HG02973 (cell line): Measurements from ENCODE around the gene FKRP.
"Not testable (repeated sequence)": the region's sequence is repeated elsewhere in the genome, so short reads cannot be mapped to it uniquely, and the experiment has no call there.

Experiments
- ATAC-seq: cut with Tn5 transposase; IDR thresholded peaks from one replicate; pipeline ENCODE4 v1.9.1; 2021; ENCODE audit warnings: moderate library complexity; ENCODE audit not compliant: unreplicated experiment

Gene FKRP, protein sequence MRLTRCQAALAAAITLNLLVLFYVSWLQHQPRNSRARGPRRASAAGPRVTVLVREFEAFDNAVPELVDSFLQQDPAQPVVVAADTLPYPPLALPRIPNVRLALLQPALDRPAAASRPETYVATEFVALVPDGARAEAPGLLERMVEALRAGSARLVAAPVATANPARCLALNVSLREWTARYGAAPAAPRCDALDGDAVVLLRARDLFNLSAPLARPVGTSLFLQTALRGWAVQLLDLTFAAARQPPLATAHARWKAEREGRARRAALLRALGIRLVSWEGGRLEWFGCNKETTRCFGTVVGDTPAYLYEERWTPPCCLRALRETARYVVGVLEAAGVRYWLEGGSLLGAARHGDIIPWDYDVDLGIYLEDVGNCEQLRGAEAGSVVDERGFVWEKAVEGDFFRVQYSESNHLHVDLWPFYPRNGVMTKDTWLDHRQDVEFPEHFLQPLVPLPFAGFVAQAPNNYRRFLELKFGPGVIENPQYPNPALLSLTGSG

DNA sequence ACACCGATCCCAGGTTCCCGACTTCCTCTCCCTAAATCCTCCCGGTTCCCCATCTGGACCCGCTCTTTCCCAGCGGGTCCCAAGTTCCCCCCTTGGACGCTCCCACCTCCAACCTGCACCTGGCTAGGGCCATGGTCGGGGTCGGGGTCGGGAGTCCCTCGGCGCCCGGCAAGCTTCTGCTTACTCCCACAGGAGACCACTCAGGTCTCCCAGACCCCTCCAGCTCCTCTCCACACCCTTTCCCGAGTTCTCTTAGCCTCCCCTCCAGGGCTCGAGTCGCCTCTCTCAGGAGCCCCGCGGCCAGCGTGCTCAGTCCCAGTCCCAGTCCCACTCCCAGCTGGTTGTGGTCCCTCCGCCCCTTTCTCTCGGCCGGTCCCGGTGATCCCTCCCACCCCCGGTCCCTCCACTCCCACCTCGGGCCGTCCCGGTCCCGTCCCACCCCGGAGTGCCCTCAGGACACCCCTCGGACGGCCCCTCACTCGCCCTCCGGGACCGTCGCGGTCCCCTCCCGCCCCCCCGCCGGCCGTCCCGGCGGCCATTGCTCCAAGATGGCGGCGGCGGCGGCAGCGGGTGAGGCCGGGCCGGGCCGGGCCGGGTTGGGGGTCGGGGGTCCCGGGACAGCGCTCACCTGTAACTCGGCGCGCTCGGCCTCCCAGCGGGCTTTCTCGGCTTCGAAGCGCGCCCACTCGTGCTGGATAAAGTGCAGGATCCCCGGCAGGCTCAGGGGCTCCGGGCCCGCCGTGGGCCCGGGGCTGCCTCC is at the start of gene FKRP:
Gene FKRP, plus strand, starts transcription at position 537 of the 760 bp plus-strand sequence. CDS start 9,394 bp downstream, outside the sequence.
- ATAC-seq, result peak; percentile 39

DNA sequence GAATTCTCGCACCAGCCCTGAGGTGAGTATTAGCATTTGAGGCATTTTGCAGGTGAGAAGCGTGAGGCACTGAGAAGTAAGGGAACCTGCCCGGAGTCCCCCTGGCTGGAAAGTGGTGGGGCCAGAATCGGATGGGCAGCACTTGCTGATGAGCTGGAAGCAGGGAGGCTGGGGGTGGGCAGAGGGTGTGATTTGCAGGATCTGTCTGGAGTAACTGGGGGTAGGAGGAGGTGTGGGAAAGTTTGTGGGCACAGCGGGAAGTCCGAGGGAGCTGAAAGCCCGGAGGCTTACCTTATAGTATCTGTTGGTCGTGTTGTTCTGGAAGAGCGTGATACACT is 49.0 kb upstream of the FKRP start:
- no peak for ATAC-seq

DNA sequence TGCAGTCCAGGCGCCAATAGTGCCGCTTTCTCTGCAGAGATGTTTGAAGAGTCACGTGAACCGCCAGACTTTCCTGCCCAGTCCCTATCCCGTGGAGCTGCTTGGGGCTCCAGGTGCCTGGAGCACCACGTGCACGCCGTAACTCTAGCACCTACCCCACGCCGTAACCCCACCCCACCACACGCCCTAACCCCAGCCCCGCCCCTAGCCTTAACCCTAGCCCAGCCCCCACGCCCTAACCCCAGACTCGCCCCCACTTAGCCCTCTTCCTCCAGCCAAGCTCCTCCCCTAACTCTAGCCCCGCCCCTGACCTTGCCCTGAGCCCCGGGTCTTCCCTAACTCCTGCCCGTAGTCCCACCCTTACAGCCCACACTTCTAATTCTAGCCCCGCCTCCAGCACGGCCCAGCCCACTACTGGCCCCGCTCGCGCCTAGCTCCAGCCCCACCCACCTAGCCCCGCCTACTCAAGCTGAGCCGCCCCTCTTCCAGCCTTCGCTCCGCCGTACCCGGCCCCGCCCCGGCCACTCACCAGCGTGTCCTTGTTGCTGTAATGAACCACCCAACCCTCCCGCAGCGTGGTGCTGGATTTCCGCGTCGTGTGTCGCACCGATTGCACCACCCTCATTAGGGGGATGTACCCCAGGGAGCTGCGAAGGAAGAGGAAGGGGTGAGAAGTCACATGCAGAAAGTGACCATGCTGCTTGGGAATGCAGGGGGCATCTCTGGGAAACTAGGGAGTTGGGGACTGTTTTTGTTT is 48.5 kb upstream of the FKRP start:
- ATAC-seq, result no peak

DNA sequence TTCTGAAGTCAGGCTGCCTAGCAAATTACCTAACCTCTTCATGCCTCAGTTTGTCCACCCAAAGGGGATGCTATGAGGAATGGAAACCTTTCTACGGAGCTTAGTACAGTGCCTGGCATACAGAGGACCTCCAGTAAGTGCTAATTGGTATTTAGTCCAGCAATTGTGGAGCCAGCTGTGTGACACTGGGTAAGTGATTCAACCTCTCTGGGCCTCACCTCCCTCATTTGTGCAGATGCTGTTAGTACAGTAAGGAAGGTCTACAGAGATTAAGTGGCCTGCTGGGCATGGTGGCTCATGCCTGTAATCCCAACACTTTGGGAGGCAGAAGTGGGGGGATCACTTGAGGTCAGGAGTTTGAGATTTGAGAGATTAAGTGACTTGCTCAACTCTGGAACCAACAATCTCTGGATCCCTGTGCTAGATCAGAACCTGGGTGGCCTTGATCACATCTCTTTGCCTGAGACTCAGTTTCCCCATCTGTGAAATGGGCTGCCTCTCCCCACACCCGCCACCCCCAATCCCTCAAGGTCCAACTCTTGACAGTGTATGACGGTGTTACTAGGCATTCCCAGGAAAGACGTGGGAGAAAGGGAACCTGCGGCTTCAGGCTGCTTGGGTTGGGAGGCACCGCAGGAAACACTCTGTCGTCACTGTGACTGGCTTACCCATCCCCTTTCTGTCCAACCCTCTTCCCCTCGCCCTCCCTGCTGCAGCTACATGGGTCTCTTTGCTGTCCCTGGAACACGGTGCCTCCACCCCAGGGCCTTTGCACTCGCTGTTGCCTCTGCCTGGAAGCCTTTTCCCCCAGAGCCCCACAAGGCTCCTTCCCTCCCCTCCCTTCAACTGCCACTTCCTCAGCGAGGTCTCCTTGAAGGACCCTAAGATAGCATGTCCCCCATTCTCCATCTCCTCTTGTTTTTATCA is 47.2 kb upstream of the FKRP start:
- no peak for ATAC-seq

DNA sequence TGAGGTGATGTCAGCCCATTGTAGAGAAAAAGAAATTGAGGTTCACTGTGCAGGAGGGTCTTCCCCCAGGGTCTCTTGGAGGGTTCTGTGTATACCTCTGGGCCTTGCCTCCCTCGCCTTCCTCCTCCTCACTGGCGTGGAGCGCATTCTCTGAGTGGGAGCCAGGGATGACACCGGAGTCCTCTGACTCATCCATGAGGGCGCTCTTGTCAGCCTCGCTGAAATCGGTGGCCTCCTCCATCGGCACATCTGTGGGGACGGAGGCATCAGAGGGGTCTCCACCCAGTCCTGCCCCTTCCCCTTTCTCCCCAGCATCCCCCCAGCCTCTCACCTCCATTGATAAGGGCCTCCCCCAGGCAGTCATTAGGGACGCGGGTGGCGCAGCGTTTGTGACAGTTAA is 45.2 kb upstream of the FKRP start:
- no peak for ATAC-seq

DNA sequence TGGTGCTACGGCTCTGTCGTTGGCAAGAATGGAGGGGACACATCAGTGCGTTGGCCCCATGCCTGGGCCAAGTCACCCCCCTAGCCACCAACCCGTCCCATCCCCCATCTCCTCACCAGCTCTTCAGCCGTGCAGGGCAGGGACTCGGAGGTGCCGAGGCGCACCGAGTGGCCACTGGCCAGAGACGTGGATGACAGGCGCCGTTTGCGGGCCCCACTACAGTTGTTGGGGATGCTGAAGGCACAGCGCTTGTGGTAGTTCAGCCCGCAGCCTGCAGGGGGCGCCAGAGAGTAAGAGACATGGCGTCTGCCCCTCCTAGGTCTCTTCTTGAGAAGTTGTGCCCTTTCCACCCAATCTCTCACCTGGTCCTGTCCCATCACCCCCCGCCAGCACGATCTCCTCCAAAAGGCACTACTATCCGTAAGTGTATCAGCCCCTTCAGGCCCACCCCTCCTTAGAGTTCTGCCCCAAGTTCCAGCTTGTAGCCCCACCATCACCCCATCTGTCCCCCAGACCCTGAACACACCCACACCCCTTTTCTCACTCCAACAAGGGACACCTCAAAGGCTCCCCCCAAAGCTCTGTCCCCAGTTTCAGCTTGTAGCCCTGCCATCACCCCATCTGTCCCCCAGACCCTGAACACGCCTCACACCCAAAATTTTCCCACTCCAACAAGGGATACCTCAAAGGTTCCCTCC is 41.3 kb upstream of the FKRP start:
- no peak for ATAC-seq

DNA sequence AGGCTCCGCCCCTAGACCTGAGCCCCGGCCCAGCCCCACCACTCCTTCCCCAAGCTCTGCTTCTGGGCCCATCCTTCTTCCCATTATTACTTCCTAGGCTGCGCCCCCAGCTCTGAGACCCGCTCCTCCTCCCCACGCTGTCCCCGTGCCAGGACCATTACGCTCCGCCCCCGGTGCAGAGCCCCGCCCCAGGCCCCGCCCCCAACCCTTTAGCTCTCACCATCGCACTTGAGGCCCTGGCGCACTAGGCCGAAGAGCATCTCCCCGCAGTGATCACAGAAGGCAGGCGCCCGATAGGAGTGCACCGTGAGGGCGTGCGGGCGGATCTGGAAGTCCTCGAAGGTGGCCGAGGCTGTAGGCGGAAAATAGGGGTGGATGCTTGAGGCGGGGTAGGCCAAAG is 35.2 kb upstream of the FKRP start:
- no peak for ATAC-seq

DNA sequence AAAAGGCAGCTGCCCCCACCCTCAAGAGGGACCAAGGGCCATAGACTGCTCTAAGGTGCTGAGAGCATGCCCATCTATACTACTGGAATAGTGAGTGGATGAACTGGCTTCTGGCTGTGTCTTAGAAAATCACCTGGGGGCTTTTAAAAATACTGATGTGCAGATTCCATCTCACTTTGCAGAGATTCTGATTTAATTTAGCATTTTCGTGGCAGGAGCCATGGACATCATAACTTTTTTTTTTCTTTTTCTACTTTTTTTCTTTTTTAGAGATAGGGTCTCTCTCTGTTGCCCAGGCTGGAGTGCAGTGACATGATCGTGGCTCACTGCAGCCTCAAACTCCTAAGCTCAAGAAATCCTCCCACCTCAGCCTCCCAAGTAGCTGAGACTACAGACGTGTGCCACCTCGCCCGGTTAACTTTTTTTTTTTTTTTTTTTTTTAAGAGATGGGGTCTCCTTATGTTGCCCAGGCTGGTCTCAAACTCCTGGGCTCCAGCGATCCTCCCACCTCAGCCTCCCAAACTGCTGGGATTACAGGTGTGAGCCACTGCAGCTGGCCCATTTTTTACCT is 33.0 kb upstream of the FKRP start:
- not testable (repeated sequence) for ATAC-seq

DNA sequence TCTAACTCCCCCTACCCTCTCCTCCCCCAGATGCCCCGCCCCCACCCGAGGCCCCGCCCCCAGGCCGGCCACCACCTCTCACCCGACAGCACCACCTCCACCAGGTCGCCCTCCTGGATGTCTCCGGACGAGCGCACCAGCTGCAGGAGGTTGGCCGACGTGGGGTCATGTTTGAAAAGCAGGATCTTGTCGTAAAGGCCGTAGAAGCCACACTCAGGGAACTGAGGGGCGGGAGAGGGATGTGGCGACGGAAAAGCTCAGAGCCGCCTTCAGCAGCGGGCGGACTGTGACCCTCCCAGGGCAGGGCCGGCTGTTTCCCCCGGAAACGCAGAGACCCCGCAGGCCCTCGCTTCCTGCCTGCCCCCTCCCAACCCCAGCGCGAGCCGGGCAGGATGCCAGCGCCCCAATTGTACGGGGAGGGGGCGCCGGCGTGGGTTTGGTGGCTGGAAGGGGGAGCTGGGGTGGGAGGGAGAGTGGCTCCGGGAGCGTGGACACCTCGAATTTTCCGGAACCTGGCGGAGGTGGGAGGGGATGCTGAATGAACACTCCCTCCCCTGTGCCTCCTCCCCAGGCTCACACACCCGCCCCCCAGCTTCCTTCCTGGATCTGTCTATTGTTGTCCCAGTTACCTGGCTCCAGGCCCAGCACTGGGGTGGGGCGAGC is 31.9 kb upstream of the FKRP start:
- ATAC-seq, result peak; percentile 5

DNA sequence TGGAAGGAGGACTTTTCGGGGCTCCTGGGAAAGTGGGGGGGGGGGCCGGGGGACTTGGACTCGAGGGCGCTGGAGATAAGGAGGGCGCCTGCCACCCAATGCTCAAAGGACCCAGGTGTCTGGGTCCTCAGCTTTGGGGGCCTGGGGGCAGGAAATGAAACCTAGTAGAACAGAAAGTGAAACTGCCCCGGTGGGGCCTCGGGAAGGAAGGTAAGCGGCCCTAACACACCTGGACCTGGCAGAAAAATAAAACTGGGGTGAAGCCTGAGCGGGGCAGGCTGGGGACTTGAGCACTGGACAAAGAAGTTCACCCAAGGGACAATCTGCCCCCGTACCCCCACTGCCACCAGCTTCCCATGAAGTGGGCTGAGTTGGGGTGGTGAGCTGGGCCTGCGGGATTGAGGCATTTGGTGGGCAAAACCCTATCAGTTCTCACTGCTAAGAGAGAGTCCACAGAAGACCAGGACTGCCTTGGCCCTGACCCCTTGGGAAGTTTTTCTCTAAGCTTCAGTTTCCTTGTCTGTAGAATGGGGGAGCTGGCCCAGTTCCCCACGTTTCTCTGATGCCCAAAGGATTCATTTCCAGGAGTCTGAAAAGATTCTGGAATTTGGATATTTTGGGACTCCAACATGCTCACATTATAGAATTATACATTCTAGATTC is 31.3 kb upstream of the FKRP start:
- ATAC-seq, result peak; percentile 37

DNA sequence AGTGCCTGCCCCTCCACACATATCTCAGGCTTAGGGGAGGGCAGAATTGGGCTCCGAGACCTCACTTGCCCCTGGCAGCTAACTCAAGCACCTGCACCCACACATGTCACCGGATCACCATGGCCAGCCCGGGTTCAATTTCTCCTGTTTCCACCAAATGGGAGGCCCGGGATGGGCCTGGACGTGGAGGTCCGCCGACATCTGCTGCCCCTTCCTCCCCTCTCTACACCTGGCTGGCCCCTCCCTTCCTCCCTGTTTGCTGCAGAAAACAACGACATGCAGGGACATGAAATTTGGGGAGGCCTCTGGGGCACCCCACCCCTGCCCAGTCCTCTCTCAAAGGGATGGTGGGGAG is 30.3 kb upstream of the FKRP start:
- no peak for ATAC-seq

DNA sequence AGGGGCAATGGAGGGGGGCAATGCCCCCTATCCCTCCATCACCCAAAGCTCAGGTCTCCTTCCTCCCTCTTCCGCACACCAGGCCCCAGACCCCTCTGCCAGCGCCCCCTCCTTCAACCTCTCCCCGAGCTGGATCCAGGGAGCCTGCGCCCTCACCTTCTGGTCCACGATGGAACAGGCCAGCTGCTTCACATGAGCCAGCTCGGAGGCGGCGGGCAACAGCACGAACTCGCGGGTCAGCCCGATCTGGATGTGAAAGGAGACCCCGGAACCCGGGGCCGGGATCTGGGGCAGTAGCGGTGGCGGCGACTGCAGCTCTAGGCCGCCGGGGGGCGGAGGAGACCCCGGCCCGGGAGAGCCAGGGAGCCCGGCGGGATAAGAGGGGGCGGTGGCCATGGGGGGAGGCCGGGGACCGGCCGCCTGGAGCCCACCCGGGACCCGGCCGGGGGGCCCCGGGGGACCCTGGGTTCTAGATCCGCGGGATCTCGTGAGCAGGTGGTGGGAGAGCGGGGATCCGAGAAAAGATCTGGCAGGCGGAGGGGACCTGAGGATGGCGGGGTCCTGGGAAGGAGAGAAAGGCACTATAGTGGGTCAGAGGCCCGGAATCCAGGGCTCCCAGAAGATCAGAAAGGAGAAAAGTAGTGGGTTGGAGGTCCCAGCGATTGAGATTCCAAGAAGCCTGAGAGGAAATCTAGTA is 29.7 kb upstream of the FKRP start:
- no peak for ATAC-seq

DNA sequence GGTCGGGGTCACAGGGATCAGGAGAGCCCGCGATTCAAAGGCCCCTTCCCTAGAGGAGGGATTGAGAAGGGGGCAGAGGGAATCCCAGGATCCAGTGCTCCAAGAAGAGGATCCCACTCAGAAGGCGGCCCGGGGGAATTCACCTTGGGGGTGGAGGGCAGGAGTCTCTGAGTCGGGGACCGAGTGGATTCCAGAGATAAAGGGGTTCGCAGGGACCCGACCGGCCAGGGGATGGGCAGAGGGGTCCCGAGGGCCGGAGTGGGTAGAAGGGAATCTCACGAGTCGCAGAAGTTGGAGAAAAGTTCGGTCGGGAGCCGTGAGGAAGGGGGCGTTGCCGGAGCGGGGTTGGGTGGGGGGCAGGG is 29.2 kb upstream of the FKRP start:
- ATAC-seq, result no peak

DNA sequence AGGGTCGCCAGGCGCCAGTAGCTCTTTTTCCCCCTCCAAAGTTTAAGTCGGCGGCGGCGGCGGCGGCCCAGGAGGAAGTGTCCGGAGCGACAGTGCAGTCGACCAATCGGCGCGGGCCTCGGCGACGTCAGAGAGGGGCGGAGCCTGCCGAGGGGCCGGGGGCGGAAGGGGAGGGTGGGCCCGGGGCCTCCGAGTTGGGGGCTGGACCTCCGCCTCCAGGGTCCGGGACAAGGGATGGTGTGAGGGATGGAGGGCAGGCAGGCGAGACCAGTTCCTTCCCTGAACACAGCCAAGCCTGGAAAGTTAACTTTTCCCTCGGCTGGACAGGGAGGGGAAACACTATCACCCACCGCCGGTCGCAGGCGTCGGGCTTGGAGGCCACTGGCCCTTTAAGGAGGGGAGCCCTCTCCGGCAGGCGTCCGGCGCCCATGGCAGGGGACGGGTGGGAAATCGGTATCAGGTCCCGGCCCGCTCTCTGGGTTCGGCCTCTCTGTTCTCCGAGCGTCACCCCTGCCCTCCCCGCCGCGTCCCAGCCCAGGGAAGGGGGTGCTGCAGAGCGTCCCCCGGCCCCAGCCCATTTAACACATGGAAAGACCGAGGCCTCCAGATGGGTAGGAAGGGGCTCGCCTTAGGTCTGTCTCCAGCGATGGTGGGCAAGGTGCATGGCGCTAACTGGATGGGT is 28.7 kb upstream of the FKRP start, which contains the start of gene PRKD2:
Gene PRKD2, minus strand, starts transcription at position 81 of the 682 bp plus-strand sequence. CDS start 744 bp downstream, outside the sequence.
- no peak for ATAC-seq

DNA sequence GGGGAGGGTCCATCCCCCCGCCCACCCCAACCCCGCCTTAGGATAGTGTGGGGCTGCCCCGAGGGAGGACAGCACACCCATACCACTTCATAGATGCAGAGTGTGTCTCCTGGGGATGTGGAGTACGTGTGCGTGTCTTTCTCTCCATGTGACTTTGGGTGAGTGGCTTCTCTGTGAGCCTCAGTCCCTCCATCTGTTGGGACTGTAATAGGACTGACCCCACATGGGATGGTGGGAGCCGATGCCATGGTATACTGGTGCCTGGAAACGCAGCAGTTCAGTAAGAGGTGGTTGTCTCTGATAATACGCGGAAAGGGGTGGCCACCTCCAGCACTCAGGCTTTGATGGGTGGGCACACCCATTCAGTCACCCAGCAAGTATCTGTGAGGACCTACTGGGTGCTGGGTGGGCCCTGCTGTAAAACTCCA is 28.1 kb upstream of the FKRP start:
- ATAC-seq, result no peak

DNA sequence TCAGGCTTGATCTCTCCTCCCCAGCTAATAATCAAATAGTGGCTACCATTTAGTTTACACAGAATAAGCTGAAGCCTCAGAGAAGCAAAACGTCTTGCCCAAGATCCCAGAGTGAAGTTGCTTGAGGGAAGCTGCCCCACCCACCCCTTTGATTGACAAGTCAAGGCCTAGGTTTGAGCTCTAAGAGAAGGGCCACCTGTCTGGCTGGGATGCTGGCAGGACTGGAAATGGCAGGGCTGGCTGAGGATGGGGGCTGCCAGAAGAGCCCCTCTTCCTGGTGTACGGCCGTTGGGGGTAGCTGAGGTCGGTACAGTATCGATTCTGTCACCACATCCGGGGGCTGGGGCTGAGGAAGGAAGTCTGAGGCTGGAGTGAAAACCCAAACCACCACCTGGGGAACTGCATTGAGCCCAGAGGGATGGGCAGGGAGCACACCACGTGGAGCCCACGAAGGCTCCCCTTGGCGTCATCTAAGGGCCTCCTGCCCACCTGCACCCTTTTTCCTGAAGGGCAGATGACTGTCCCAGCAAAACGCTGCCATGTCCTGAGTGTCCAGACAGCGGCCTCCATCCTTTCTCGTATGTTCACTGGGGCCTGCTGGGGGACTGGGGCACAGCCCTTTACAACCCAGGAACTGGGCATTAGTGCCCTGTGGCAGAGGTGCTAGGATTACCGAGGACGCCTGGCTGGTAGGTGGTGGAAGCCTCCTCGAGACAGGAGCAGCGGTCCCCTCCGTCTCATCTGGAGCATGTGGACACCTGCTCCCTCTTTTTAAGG is 27.5 kb upstream of the FKRP start:
- ATAC-seq, result no peak
